Left lobe of liver (tissue), 2 donors: Measurements from ENCODE around the gene EPB41L2. TPM values are rescaled to one million over a fixed set of nuclear protein-coding genes. Genes with fewer than 3 reads are reported as not detected.
"Not testable (repeated sequence)": the region's sequence is repeated elsewhere in the genome, so short reads cannot be mapped to it uniquely, and the experiment has no call there.

ENCODE experiments used
- ATAC-seq: fragments of 200-7000 bp; cut with Tn5 transposase; one replicate; pipeline ENCODE4 v1.9.1; 2020; ENCODE audit warnings: mild to moderate bottlenecking, moderate library complexity
- DNase-seq: peaks from one replicate; pipeline ENCODE4 v3.0.0-alpha.2; 2020; ENCODE audit warnings: low spot score
- total RNA-seq: library from RNA; stranded (reverse); gene quantifications from one replicate; pipeline ENCODE4 v1.2.1, GENCODE V29; 2021
- donor health status: DM: no; HTN: no; CAD: no; lungs with moderate emphysema.
- donor health status: DM: no; HTN: yes; CAD: no.

EPB41L2 gene
- total RNA-seq, 1 donor from 2014 or later: 18.7 TPM

DNA sequence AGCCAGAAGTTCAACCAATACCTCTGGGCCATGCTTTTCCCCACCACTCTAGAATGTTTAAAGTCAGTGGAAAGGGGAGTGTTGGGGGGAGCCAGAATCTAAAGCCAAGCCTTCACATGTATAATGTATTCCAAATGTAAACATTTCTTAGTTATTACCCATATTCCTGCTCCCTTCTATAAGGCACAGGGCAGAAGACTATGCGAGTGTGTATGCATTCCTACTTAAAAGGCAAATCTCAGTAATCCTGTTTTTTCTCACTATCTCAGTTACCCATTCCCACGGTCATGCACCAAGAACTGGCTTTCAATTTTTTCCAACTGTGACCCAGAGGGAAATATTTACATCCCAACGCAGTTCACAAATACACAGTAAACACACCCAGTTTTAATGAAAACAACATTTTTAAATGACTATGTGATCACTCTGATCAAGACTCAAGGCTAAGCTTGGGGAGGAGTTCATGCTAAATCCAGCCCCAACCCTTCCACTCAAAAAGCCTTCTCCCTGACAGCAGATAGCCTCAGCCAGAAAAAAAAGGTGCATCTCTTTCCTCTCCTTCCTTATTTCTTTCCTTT lies 57.5 kb downstream of the EPB41L2 start:
- DNase-seq (no peak), ATAC-seq (no peak)

GRCh38 chr6:131004936-131005335 lies 58.1 kb downstream of the EPB41L2 start:
- DNase-seq (no peak), ATAC-seq (no peak)

DNA sequence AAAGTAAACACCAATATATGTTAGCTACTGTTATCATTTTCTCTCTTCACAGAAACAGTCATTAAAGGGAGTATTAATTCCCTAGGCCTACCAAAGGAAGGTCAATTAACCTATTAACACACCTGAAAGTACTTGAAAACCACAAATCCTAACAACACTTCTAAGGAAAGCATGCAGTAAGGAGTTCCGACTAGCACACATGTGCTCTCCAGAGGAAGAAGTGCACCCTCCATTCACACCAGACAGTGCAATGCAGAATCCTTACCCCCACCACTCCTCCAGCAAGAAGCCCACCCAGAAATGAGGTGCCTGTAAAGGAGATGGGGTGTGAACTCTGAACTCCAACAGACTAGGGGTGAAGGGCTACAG lies 58.7 kb downstream of the EPB41L2 start:
- ATAC-seq (no peak), DNase-seq (no peak)

GRCh38 chr6:131003488-131004386 lies 59.3 kb downstream of the EPB41L2 start:
- no peak for ATAC-seq

GRCh38 chr6:131002661-131002980 lies 60.4 kb downstream of the EPB41L2 start:
- DNase-seq (no peak), ATAC-seq (no peak)

More at GRCh38 chr6:131003488-131004386, 59.3 kb downstream of the EPB41L2 start:
- no peak for DNase-seq

GRCh38 chr6:131001945-131002660 lies 60.9 kb downstream of the EPB41L2 start:
- ATAC-seq (no peak), DNase-seq (no peak)

DNA sequence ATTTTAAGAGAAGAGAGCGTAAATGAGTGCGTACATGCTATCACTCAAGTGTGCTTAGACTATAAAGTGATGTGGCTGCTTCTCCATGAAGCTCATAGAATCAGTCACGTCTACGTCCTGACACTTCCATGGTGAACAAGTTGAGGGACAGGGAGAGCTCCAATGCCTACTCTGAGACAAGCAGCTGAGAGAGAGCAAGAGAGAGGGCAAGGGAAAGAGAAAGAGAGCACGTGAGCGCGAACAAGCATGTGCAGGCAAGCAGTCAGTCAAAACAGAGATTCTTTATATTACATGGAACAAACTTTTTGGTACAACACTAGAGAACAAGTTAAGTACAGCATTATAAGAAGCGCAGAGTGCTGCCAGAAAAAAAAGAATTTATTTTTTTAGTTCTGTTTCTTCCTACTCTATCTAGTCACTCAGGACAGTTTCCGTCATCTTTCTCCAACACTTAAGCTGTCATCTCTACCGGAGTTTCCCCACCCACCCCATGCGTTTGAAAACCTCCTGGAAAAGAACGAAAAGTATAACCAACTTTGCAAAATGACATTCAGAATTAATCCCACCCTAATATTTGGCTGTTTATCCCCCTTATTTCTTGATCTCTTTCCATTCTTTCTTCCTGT lies 61.8 kb downstream of the EPB41L2 start:
- ATAC-seq (no peak), DNase-seq (no peak)

- DNase-seq: no peak
- ATAC-seq: no peak
Measured at GRCh38 chr6:131000544-131000943, 62.5 kb downstream of the EPB41L2 start.

GRCh38 chr6:130997061-130997753 lies 65.8 kb downstream of the EPB41L2 start:
- DNase-seq (no peak), ATAC-seq (no peak)

- DNase-seq: no peak
Measured at GRCh38 chr6:130996635-130997034, 66.4 kb downstream of the EPB41L2 start.

DNA sequence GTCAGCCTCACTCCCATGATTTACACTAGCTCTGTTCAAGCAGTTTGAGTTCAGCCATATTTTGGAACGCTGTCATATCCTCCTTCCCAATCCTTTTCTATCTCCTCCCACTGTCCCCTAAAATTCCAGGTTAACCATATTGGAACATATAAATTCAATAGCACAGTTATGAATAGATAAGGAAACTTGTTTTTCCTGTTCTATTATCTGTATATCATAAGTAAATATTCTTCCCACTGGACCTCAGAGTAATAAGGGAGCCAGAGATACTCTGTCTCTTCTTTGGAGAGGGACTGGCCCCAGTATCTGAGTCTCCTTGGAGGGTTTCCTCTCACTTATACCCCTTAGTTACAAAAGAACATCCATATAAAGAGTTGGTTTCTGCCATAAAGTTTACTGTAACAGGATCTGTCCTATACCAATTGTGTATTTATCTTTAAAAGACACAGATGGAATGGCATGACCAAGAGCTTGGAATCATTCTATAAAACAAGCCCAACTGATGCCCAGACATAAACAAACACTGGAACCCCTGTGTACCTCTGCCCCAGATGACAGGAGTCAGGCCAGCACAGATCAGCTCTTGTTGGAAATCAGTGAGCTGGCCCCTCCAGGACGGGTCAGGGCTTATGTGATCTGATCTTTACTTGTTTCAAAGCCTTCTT lies 67.1 kb downstream of the EPB41L2 start:
- no peak for DNase-seq
- no peak for ATAC-seq

More at GRCh38 chr6:130996635-130997034, 66.4 kb downstream of the EPB41L2 start:
- ATAC-seq: no peak

GRCh38 chr6:130994319-130995097 lies 68.5 kb downstream of the EPB41L2 start:
- ATAC-seq (no peak), DNase-seq (no peak)

GRCh38 chr6:130993292-130993765 lies 69.7 kb downstream of the EPB41L2 start:
- DNase-seq (no peak), ATAC-seq (no peak)

- DNase-seq (no peak), ATAC-seq (no peak)
Measured at GRCh38 chr6:130991422-130992137, 71.5 kb downstream of the EPB41L2 start.

DNA sequence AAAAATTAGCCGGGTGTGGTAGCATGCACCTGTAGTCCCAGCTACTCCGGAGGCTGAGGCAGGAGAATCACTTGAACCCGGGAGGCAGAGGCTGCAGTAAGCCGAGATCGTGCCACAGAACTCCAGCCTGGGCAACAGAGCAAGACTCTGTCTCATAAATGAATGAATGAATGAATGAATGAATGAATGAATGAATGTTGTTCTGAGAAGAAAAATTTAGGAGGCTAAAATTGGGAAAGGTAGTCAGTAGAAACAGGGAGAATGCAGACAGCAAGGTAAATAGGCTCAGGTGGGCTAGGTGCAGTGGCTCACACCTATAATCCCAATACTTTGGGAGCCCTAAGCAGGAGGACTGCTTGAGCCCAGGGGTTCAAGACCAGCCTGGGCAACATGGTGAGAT lies 75.5 kb downstream of the EPB41L2 start:
- DNase-seq, ATAC-seq: not testable (repeated sequence)

GRCh38 chr6:130985115-130985514 lies 77.9 kb downstream of the EPB41L2 start:
- ATAC-seq: no peak
- no peak for DNase-seq

DNA sequence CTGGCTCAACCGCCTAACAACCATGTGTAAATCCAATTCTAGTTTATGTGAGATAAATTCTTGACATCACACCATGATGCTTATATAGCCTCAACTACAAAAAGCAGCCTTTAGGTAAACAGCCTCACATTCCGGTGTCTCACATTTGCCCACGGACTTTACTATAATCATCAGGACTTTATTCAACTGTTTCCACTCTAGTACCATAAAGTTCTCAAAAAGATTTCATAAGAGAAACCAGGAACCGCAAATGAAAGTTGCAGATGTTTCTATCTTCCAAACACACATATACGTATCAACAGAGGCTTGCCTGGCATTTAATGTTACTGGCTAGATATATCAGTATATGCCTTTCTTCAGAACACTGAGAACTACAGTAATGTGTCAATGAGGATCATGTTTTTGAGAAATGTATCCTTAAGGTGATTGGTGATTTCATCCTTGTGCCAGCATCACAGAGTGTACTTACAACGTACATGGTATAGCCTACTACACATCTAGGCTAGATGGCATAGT lies 80.0 kb downstream of the EPB41L2 start:
- DNase-seq (no peak), ATAC-seq (no peak)

DNA sequence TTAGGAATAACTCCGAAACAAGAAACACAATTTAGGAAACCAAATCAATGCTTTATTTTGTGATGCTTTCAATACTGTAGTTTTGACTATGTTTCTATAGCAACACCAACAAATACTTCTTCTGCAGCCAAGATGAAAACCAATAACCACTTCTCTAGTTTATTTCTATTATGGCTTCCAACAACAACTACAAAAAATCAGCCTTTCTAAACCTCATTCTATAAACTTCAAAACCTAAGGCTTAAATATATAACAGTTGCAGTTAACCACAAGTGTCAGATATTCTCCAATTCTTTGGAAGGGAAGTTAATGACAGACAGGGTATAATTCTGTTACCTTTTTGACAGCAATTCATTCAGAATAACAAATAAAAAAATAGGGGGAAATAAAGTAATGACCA lies 80.9 kb downstream of the EPB41L2 start:
- ATAC-seq (no peak), DNase-seq (no peak)
